HG02938 (cell line): Measurements from ENCODE around the gene TMEM201.

ENCODE experiments used
- ATAC-seq: cut with Tn5 transposase; IDR thresholded peaks from one replicate; pipeline ENCODE4 v1.9.1; 2021; ENCODE audit warnings: mild to moderate bottlenecking, moderate library complexity; ENCODE audit not compliant: unreplicated experiment

TMEM201 gene

DNA sequence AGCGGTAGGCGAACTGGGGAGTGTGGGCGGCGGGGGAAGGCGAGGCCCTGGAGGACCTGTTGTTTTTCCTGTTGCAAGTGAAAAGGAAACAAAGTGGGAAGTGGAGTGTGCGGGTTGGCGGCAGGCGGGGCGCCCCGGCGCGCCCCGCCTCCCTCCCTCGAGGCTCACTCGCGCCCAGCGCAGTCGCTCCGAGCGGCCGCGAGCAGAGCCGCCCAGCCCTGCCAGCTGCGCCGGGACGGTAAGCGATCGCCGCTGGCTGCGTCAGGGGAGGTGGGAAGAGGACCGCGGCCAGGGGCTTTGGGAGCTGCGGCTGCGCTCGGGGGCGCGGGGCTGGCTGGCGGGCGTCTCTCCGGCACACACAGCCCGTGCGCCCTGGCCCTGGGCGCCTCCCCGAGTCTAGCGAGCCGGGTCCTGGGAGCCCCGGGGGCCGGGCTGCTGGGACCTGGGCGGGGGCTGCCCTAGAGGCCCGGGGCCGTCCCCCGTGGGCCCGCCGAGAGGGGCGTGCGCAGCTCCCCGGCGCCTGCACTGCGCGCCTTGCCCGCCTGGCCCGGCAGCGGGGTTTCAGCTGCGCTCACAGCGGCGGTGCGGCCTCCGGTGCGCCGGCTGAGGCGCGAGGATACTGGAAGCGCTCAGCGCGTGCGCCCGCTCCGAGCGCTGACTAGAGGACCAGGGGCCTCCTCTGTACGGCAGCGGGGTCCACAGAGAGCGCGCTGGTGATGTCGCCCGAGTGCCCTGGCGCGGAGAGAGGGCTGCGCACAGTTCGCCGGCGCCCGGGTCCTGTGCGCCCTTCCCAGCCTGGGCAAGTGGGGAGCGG lies 63.1 kb downstream of the TMEM201 start, which contains the start of gene PIK3CD:
PIK3CD (plus strand) TSS at position 167 of the 814 bp plus-strand sequence. CDS start 58,725 bp downstream, outside the sequence.
- ATAC-seq: no peak

DNA sequence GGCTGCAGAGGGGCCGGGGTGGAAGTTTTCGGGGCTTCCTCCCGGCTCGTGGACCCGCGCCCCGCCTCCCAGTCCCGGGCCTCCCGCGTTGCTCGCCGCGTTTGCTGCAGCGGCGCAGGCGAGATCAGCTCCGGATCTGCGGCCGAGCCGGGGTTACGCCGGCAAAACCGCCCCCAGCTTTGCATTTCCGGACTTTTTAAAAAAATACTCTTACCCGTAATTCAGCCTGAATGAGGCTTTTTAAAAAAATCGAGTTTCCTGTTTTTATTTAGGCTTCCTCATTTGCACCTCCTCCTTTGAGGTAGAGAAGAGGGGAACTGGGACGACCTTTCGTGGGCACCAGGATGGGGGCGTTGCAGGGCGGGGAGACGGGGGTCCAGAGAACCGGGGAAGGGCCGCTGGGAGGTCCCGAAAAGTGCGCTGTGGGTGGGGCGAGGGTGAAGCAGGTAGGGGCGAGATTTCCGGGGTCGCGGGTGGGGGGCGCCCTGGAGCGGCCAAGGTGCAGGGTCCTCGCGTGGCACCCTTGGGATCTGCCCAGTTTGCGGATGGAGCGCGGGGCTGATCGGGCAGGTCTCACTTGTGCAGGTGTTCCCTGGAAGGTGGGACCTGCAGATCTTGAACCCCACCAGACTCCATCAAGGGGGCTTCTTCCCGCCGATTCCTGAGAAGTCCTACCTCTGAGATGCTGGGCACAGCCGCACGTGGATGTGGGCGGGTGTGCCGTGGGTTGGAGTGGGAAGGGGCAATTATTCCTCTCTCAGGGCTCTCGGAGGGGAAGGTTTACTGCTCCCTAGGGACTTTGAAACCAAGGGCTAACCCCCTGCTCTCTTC lies 63.9 kb downstream of the TMEM201 start:
- ATAC-seq: no peak

DNA sequence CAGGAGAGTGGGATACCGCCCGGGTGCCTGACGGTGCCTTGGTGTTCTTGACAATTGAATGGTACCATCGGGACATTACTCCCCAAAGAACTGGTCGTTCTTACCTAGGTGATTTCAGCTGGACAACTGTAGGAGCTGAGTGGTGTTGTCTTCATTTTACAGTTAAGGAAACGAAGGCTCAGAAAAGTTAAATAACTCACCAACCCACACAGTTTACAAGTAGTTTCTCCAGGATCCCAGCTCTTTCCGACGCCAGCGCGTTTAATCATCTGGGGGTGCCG lies 64.4 kb downstream of the TMEM201 start:
- no peak for ATAC-seq

DNA sequence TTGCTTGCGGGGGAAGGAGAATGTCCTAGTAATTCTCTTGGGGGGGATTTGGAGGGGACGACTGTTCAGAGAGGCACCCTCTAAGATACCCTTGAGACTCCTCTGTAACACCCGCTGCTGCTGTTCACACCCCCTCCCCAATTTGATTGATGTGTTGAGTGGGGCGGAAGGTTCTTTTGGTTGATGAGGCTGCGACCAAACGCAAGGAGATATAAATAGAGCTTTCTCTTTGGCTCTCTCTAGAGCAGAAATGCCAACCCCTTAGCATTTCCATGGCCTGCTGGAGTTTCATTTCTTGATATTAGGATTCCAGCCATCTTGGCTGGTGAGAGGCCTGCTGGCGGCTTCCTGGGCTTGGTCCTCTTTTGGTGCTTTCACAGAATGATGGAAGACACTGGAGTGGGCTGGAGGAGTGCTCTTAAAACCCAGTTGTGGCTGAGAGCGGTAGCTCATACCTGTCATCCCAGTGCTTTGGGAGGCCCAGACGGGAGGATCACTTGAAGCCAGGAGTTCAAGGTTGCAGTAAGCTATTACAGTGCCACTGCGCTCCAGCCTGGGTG lies 64.9 kb downstream of the TMEM201 start:
- ATAC-seq: no peak

DNA sequence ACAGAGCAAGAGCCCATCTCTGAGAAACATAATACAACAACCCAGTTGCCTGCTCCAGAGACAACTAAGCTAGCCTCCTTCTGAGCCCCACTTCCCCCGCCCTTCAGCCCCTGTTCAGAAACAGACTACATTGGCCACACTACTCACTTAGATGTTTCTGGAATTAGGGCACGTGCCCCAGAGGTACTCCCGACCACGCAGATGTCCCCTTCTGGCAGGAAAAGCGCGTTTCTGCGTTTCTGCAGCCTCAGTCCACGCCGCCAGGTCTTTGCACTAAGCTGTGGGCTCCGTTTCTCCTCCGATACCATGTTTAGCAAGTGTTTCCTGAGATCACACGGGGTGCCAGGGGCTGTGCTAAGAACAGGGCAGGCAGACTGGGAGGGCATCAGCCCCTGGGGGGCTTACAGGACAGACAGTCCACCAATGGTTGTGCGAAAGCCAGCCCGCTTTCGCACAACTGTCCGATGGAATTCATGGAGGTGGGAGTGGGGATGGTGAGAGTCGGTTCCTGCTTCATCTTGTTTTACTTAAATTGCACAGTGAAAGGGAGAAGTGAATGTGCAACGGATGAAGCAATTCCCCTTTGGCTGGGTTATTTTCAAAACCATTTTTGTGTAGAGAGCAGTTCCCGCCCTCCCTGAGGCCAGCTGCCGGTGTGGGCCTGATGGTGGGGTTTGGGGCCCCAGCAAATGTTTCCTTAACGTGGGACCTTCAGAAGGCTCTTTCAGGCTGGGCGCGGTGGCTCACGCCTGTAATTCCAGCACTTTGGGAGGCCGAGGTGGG lies 65.5 kb downstream of the TMEM201 start:
- ATAC-seq: no peak

DNA sequence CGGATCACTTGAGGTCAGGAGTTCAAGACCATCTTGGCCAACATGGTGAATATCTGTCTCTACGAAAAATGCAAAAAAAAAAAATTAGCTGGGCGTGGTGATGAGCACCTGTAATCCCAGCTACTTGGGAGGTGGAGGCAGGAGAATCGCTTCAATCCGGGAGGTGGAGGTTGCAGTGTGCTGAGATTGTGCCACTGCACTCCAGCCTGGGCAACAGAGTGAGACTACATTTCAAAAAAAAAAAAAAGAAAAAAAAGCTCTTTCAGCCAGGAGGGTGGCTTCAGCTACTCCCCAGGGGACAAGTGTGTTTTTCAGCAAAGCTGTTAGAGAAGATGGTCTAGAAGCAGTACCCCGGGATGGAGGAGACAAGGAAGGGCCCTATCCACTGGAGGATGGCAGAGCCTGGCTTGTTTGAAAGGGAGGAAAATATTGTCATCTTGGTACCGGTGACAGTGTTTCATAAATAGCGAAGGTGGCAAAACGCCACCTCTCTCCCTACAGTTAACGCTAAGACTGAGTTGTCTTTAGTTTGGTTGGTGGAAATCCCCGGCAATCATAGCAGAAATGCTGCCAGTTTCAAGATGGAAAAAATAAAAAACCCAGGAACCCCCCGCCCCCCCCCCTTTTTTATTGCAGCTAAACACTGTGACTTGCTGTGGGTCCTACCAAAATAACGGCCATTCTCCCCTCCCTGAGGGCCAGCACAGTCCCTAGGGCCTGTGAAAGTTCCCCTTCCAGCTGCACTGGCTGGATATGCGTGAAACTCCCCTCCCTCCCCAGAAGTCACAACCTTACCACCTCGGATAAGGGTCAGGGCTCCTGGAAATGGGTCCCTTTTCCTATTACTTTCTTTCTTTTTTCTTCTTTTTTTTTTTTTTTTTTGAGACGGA lies 66.4 kb downstream of the TMEM201 start:
- no peak for ATAC-seq

DNA sequence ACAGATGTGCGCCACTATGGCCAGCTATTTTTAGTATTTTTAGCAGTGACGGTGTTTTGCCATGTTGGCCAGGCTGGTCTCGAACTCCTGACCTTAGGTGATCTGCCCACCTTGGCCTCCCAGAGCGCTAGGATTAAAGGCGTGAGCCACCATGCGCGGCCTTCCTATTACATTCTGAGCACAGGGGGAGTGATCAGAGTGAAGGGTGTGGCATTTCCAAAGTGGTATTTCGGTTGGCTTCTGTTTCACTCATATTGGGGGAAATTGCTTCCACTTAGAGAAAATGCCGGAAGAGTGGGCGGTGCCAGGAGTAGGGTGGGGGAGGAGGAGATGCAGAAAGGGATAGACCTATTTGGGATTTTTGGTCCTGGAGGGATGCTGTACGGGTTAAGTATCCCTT lies 67.1 kb downstream of the TMEM201 start:
- ATAC-seq: no peak

DNA sequence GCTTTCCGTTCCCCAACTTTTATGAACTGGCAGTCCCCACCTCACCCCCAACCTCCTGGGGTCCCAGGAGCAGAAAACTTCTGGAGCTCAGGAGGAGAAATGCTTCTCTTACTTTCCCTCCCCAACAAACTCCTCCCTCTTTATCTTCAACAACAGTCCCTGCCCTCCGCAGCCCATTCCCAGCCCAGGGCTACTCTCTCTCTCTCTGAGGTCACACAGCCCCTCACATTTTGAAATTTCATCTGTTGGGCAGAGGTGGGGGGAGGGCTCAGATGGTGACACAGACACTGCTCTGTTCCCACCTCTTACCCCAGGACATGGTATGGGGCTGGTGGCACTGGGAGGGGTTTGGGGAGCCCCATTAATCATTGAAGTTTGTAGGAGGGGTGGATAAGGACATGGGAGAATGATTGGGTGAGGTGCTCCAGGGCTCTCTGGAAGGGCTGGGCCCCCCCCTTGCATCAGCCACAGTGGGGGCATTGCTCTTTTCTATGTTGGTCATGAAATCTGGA lies 68.9 kb downstream of the TMEM201 start:
- no peak for ATAC-seq

DNA sequence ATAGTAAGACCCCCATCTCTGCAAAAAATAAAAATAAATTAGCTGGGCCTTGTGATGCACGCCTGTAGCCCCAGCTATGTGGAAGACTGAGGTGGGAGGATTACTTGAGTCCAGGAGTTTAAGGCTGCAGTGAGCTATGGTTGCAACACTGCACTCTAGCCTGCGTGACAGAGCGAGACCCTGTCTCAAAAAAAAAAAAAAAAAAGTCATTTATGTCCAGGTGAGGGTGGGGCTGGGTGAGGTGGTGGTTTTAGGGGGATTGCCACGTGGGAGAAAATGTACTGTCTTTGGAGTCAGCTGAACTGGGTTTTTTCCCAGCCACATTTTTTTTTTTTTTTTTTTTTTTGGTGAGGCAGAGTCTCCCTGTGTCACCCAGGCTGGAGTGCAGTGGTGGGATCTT lies 69.5 kb downstream of the TMEM201 start:
- ATAC-seq: no peak

DNA sequence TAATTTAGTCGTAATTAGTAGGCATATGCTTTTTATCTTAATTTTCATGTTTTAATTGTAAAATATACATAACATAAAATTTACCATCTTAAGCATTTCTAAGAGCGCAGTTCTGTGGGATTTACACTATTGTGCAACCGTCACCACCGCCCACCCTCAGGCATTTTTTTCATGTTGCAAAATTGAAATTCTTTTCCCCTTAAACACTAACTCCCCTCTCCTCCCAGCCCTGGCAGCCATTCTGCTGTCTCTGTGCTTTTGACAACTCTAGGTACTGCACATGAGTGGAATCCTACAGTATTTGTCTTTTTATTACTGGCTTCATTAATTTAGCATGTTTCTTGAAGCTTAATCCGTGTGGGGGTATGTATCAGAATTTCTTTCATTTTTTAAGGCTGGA lies 70.6 kb downstream of the TMEM201 start:
- no peak for ATAC-seq

DNA sequence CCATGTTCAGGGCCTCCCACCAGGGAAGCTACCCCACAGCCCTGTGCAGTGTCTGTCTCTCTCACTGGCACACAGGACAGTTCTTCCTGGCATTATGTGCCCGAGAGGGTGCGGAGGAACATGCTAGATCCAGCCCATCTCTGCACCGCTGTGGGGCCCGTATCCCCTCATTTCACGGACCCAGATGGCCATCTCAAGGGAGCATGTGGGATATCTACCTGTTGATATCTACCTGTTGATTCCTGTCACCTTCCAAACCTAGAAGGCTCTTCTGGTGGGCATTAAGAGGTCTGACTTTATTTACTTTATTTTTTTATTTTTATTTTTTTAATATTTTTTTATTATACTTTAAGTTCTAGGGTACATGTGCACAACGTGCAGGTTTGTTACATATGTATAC lies 74.5 kb downstream of the TMEM201 start:
- no peak for ATAC-seq
